SK-N-DZ (cell line): Measurements from ENCODE around the gene CPXM1.

ENCODE experiments used
- DNase-seq: peaks from one replicate; pipeline ENCODE4 v3.0.0-alpha.2; 2015; ENCODE audit warnings: low spot score

The CPXM1 gene

DNA sequence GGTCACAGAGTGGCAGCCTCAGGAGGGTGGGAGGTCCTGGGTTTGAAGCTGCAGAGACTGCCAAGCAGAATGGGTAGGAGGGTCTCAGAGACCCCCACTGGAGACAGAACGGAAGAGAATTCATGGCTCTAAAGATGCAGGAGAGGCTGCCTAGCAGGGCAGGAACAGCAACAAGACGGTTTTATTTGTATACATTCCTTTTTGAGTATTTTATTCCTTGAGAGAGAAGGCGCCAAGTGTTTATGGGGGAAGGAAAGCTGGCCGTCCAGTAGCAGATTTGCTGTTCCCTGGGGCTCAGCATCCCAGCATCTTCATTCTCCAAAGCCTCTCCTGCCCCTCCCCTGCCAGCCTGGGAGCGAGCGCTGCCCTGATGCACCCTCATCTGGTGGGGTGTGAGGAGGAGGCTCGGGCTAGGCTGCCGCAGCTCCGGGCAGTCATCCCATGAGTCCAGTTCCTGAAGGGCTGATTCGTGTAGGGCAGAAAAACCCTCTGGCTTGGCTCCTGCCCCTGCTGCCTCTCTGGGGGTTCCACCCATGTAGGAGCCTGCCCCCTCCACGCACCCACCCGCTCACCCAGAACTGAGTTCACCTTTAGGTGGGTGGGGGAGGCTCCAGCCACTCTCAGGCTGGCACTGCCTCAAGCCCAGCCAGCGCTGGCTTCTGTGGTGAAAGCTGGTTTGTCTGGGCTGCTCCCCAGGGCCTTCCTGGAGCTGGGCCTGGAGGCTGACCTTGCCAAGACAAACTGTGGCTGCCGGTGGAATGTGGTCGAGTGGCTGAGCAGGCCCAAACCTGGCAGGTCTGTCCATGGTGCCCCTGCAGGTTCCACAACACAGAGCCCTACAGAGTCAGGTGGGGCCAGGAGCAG, 32.4 kb downstream of the CPXM1 start:
- no peak for DNase-seq

DNA sequence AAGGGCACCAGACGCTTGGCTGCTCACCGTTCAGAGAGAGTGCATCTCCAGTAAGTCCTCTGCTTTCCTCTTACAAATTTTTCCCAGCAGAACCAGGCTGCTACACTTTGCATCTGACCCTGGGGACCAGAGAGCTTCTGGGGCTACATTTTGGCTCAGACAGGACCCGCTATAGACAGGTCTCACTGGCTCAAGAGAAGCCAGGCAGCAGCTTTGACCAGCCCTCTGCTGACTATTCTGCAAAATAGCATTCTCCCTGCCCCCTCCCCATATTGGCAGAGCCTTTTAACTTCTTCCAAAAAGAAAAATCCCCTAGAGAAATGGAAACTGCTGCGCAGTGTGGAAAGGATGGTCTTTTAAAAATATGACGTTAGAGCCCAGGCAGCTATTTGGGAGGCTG, 37.2 kb downstream of the CPXM1 start:
- DNase-seq = no peak

DNA sequence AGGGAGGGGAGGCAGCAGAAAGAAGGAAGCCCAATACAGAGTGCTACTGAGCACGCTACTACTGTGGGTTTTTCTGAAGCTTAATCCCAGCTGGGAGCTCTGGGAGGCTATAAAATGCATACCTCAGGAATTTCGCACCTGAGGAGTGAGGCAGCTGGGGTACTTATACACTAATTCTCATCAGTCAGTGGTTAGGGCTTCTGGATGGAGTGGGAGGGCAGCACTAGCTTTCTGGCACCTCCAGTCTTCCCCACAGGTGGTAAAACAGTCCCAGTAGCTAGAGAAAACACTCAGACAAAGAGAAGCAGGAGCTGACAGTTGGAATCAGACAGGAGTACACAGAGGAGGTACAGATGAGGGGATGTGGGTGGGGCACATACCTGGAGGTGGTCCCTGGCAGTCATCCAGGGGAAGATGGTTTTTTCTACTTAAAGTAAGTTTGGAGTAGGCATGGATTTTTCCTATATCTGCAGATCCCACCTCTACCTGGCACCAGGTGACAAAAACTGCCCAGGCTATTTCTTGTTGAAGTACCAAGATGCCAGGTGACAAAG, 37.8 kb downstream of the CPXM1 start:
- DNase-seq = no peak

DNA sequence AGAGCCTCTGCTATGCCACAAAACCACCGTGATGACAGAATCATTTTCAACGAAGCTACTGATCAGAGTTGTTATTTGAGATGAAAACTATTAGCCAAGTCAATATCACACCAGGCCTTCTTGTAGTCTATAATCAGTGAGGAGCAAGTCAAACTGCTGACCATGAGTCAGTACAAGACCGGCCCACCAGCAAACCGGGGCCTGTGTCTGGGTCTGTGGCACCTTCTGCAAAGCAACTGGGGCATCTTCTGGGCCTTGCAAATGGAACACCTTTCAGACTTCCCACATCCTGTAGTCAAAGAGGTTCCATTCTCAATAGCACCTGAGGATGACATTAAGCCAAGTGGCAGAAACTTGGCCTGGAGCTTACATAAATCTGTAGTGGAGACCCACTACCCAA, 38.5 kb downstream of the CPXM1 start:
- DNase-seq = no peak

DNA sequence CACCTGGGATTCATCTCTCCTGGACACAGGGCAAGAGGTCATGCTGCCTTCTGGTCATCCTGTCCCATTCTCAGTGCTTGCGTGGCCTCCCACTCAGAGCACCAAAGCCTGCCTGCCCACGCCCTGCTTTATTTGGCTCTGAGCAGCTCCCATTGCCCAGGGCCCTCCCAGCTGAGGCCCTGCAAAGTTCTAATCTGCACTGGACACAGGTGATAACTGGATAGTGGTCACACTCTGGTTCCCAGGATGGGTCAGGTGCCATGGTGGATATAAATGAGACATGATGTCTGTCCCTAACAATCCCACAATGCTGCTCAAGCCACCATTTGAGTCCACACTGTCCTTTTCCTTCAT, 39.5 kb downstream of the CPXM1 start:
- no peak for DNase-seq

DNA sequence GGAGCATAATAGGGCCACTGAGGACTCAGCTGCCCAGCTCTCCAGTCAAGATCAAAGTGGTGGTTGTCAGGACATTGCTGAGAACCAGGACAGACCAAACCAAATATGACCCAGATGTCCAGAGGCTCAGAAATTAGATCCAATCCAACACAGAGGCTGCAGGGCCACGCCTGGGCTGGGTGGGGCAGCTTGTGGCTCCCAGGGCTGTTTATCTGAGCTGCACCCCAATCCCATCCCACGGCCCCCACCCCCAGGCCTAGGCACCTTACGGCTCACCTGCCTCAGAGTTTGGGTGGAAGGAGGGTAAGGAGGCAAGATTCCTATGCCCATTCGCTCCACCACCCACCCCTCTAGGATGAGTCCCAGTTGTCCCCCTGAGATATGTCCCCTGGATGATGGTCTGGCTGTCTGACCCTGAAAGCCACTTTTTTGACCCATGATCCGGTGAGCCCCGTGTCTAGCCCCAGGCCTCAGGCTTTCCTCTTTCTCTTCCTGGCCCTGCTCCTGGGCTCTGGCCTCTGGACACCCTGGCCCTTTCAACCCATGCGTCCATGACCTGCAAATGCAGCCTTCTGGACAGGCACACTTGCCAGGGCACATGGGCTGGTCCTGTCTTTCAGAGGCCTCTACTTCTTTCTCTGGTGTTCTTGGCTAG, 40.0 kb downstream of the CPXM1 start:
- no peak for DNase-seq

DNA sequence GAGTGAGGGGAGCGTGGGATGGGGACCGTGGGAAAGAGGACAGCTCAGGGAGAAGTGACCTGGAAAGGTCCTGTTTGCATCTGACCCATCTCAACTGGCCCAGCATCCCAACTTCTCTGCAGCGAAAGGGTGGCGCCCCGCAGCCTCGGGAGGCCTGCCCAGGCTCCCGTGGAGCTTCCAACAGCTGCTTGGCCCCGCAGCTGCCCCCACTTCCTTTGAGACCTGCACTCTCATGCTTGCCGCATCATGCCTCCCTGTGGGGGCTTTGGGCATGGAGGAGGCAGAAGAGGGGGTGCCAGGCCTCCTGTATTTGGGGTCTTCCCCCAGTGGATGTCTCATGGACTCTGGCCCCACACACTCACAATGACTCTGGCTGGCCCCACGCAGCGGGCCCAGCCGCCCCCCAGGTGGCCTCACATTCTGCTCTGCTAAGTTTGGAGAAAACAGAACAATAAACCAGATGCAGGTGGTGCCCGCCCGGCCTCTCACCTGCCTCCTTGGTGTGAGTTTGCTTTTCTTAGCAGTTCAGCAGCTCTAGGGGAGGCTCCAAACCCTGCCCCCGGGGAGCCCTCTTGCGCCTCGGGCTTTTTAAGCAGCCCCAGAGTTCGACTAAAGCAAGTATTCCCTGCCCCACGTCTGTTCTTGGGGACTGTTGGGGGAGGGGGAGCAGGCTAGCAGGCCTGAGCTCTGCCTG, 40.7 kb downstream of the CPXM1 start:
- no peak for DNase-seq

DNA sequence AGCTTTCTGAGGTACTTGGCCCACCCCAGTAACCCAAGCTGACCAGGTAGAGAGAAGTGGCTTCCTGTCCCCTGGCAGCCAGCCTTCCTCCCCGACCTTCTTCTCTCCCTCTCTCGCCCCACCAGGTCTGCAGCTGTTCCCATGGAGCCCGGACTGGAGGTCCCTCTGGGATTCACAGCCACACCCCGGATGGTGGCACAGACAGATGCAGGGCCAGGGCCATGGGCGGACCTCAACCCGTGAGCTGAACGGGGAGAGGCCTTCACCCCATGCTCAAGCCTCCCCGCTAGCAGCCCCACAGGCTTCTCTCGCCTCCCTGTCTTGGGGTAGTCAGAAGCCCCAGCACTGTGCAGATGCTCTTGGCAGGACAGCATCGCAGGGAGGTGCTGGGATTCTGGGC, 41.3 kb downstream of the CPXM1 start:
- DNase-seq = no peak

DNA sequence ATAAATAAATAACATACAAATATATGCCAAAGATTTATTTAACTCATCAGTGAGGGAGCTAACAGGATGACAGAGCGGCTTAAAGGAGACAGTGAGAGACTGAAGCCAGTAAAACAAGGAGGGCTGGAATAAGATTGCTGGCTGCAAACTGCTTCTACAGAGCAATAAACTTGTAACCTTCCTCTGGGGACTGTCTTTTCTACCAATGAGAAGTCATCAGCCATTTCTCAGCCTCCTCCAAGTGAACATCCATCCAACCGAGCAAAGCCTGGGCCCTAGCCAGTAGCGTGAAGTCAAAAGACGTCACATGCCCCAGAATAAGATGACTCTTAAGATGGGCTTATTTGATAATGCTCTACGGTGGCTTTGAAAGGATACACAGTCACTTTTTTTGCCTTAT, 42.5 kb downstream of the CPXM1 start:
- DNase-seq = no peak

DNA sequence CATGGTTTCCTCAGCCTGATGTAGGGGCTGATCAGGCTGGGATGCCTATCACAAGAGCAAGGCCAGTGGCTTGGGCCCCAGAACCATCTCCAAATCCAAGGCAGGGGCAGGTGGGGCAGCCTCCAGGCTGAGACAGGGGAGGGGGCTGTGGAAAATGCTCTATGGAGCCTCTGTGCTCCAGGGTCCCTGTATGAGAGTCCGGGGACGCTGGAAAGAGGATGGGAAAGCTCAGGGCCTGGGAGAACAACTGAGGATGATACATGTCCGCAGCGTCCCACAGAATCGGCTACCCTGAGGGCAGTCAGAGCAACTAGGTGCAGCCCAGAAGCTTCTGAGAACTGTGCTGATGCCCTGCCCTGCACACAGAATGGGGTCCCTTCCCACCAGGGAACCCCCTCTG, 43.4 kb downstream of the CPXM1 start:
- no peak for DNase-seq

DNA sequence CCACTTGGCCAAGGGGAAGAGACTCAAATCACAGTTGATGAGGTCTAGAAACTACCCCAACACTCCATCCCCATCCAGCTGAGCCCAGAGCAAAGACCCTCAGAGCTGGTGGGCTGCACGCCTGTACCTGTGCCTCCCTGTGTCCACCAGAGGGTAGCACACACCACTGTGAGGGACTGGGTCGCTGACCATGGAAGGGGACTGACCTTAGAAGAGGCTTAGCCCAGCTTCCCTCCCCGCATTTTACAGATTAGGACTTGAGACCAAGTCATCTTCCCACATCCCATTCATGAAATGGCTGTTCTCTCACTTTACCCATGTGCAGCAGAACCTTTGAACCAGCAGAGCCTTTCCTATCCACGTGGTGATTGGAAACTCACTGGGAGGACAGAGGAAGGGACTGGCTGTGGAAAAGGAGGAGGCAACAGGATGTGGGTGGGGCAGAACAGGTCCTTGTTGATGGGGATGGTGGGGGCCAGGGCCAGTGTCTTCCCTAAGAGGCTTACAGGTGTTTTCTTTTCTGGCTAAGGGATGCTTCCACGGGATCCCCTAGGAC, 44.3 kb downstream of the CPXM1 start:
- peak; percentile 59 for DNase-seq

DNA sequence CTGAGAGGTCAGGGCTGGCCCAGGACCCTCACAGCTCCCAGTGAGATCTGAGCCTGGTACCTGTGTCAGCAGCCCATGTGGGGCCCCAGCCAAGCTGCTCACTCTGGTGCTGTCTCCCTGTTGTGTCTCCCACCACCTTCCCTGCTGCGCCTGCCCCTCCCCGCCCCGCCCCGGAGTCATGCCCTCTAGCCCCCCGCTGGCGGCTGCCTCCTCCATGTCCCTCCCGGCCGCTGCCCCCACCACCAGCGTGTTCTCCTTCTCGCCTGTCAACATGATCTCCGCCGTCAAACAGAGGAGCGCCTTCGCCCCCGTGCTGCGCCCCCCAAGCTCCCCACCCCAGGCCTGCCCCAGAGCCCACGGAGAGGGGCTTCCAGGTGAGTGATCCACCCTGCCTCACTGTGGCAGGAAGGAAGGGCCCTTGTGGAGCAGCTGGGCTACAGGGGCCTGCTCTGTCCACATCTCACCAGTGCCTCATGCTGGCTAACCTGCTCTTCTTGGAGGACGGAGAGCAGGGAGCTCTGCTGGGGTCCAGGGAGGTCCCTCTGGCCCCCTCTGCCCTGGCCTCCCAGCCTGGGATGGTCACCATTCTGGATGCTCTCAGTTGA, 44.9 kb downstream of the CPXM1 start:
- DNase-seq = no peak

DNA sequence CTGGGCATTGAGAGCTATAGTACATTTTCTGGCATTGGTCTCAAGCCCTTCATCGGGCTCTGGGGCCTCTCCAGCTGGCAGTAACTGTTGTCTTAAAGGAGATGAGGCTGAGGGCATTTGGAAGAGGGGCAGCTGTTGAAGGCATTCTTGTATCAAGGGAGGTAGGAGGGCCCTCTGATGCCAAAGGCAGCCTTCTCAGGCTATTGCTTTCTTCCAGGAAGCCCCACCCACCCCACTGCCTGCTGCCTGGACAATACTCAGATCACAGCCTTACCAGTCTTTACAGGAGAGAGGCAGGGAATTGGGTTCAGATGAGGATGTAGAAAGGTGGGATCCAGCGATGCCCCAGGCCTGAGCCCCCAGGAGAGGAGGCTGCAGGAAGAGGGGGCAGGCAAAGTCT, 46.0 kb downstream of the CPXM1 start:
- no peak for DNase-seq

DNA sequence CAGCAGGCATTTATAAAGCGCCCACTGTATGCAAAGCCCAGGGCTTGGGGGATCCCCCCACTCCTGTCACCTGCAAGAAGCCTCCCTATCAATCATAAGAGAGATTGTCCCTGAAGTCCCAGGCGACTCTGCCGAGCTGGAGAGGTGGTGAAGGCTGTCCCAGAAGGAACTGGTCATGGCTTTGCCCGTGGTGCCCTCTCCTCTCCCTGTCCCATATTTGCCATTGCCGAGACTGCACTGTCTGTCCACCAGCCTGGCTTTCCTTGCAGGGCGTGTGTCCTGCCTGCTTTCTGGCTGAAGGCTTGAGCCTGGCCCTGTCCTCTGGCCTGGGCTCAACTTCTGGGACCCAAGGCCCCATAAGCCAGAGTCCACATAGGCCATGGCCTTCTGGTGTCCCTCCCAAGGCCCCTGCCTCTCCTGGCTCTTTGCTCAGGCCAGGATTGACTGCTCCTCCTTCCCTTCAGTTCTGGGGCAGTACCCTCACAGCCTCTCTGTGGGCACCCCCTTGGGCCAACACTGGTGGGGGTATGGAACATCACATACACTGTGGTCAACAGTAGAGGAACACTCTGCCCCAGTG, 46.9 kb downstream of the CPXM1 start:
- DNase-seq = no peak

DNA sequence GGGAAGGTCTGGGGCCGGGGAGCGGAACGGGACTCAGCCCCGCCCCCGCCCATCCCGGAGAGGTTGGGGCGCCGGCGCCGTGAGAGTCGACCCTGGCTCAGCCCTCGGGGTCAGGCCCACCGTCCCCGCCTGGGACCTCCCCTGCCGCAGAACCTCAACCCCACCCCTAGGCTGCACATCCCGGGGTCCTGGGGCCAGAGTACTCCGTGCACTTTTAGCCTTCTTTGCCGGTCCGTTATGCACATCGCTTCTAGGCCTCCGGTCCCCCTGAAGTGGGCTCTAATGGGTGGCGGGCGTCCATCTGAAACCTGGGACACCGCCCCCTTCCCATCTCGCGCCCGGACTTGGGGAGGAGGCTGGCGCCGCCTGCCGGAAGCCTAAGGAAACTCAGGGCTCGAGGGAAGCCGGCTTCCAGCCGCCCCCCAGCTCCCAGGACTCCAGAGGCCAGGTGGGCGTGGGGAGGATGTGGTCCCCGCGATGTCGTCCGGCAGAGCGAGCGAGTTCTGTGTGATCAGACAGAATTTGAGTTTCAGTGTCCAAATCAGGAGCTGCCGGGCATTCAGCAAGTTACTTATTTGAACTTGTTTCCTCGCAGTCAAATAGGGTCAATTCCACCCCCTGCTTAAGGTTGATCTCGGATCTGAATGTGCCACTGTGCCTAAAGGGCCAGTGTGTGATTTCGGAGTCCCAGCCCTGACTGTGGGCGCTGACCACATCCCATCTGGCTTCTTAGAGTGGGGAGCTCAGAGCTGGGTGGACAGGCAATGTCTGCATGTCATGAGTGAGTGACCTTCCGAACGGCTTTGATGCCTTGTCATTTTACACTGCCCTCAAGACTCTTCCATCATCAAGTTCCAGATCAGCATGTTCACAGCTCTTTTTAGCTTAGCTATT, 47.6 kb downstream of the CPXM1 start:
- DNase-seq = no peak

DNA sequence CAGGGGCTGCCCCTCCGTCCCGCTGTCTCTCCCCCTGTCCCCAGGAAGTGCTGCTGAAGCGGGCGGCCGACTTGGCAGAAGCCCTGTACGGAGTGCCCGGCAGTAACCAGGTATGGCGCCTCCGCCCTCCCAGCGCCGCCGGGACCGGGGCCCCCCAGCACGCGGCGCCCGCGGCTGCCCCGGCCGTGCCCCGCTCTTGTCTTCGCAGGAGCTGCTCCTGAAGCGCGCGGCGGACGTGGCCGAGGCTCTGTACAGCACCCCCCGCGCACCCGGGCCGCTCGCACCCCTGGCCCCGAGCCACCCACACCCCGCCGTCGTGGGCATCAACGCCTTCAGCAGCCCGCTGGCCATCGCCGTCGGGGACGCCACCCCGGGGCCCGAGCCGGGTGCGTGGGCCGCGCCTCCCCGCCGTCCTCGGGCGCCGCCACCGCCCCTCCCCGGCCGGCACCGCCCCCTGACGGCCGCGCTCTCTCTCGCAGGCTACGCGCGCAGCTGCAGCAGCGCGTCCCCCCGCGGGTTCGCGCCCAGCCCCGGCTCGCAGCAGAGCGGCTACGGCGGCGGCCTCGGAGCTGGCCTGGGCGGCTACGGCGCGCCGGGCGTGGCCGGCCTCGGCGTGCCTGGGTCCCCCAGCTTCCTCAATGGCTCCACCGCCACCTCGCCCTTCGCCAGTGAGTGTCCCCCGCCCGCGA, 48.4 kb downstream of the CPXM1 start:
- no peak for DNase-seq

DNA sequence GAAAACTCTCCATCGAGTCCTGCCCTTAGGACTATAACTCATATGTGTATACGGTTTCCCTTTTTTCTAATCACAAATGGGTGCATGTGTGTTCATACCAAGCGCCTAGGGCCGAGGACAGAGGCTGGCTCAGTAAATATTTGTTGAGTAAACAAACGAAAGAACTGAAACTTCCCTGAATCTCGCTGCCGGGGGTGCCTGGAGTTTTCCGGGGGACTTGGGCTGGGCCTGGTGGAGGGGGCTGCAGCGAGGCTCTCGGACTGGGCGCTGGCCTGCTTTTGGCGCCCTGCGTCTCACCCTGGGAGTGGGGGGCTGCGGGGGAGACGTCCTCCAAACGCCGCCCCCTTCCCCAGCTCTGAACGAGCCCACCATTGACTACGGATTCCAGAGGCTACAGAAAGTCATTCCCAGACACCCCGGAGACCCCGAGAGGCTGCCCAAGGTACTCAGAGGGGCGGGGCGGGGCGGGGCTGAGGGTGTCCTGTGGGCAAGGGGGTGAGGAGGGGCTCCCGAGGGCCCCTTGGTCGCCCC, 49.0 kb downstream of the CPXM1 start:
- DNase-seq = no peak

DNA sequence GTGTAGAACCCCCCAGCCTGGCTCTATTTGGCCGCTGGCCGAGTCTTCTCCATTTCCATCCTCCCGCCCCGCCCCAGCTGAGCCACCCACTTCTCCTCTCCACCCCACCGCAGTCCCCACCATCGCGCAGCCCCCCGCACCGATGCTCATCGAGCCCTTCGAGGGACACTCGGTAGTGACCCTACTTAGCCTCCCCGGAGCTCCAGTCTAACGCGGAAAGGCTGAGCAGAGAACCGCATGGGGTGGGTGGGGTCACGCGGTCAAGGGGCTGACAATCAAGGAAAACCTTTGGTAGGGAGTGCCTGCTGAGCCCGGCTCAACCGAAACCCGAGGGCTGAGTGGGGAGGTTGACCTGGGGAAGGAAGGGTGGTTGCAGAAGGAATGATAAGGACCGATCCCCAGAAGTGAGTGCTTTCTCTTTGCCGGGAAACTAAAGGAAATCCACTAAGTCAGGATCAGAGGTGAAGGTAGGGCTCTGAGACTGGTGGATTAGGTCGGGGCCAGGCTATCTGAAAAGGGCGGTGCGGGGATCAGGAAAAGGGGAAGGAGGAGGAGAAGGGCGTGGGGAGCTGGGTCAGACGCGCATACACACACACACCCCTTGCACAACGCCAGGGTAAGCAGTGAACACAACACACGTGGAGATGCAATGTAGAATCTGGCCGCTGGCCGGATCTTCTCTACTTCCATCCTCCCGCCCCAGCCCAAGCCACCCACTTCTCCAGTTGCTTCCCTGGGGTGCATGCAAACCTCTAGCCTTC, 49.8 kb downstream of the CPXM1 start:
- DNase-seq = no peak
